IPS-15b (cell line): ENCODE data around the gene SLPI.

ENCODE experiments used
- H3K27me3 ChIP-seq: one replicate; pipeline ENCODE4 v1.6.1; 2013; ENCODE audit warnings: low read length; ENCODE audit not compliant: control insufficient read depth, insufficient read depth
- H3K36me3 ChIP-seq: one replicate; pipeline ENCODE4 v1.6.1; 2013; ENCODE audit warnings: low read length; ENCODE audit not compliant: control insufficient read depth, insufficient read depth
- H3K4me1 ChIP-seq: one replicate; pipeline ENCODE4 v1.6.1; 2013; ENCODE audit warnings: mild to moderate bottlenecking, low read length; ENCODE audit not compliant: control insufficient read depth, insufficient read depth
- H3K4me3 ChIP-seq: one replicate; pipeline ENCODE4 v1.5.1; 2013; ENCODE audit warnings: low read depth, low read length
- H3K9ac ChIP-seq: one replicate; pipeline ENCODE4 v1.6.1; 2013; ENCODE audit warnings: low read depth, mild to moderate bottlenecking, low read length
- H3K9me3 ChIP-seq: one replicate; pipeline ENCODE4 v1.6.1; 2013; ENCODE audit warnings: mild to moderate bottlenecking, low read length; ENCODE audit not compliant: control insufficient read depth, insufficient read depth

SLPI gene

GRCh38 chr20:45206725-45207124 is 47.6 kb downstream of the SLPI start, which contains the start of gene SEMG1:
SEMG1 (plus strand) TSS chr20:45207033; CDS start chr20:45207054, 21 bp downstream.
- H3K4me3 ChIP-seq, result no peak within 1 kb of the TSS
- H3K9ac ChIP-seq, result no peak within 1 kb of the TSS
- H3K9me3 ChIP-seq, result no peaks in the 10 kb centered on the region
- no peaks in the 10 kb centered on the region for H3K36me3 ChIP-seq
- peaks cover 14% of the 10 kb centered on the region for H3K4me1 ChIP-seq
- no peaks in the 10 kb centered on the region for H3K27me3 ChIP-seq
